ENCODE measurements around the gene MAN1A2.

The MAN1A2 gene

GRCh38 chr1:117481410-117481809, 114.2 kb downstream of the MAN1A2 start:
- Histone ChIP-seq H2AFZ (ENCODE audit: low read length) (no peak overlapping the region), H3K36me3 (replicated peaks; ENCODE audit: insufficient read depth, low read length) (no peaks in the 10 kb centered on the region), H3K9me3 (replicated peaks; ENCODE audit: insufficient read depth, low read length) (no peaks in the 10 kb centered on the region), H3K9me2 (replicated peaks; ENCODE audit: insufficient read depth, low read length) (no peaks in the 10 kb centered on the region), H3K4me2 (ENCODE audit: low read depth, low read length) (no peak overlapping the region), H3K9ac (ENCODE audit: low read length) (no peak overlapping the region), H3K27ac (ENCODE audit: low read length) (no peak overlapping the region), H3F3A (ENCODE audit: insufficient read depth, low read length) (no peaks in the 10 kb centered on the region), H4K20me1 (ENCODE audit: insufficient read depth, low read length) (no peaks in the 10 kb centered on the region), H3K4me1 (ENCODE audit: low read length) (no peaks in the 10 kb centered on the region), H3K27me3 (replicated peaks; ENCODE audit: insufficient read depth, low read length) (no peaks in the 10 kb centered on the region), H3K4me3 (ENCODE audit: low read length) (no peak overlapping the region), H3K79me2 (ENCODE audit: low read length) (no peaks in the 10 kb centered on the region)
- no peak for DNase-seq
- no peak for TF ChIP-seq CTCF (IDR thresholded peaks at IDR 0.05; ENCODE audit: low read length)
- TF ChIP-seq EZH2 (optimal IDR thresholded peaks at IDR 0.05; ENCODE audit: low read depth, low read length): no peak
- TF ChIP-seq EZH2phosphoT487 (IDR thresholded peaks at IDR 0.05; ENCODE audit: low read length): no peak

GRCh38 chr1:117493906-117494305, 126.7 kb downstream of the MAN1A2 start:
- H3K27ac ChIP-seq (ENCODE audit: low read length): no peak overlapping the region
- H3K4me1 ChIP-seq (ENCODE audit: low read length): no peaks in the 10 kb centered on the region
- DNase-seq: no peak
- H2AFZ ChIP-seq (ENCODE audit: low read length): no peak overlapping the region
- no peaks in the 10 kb centered on the region for H3K79me2 ChIP-seq (ENCODE audit: low read length)
- no peaks in the 10 kb centered on the region for H3K36me3 ChIP-seq (replicated peaks; ENCODE audit: insufficient read depth, low read length)
- no peaks in the 10 kb centered on the region for H4K20me1 ChIP-seq (ENCODE audit: insufficient read depth, low read length)
- H3K9me2 ChIP-seq (replicated peaks; ENCODE audit: insufficient read depth, low read length): no peaks in the 10 kb centered on the region
- no peaks in the 10 kb centered on the region for H3F3A ChIP-seq (ENCODE audit: insufficient read depth, low read length)
- no peak overlapping the region for H3K9ac ChIP-seq (ENCODE audit: low read length)
- H3K4me3 ChIP-seq (ENCODE audit: low read length): no peak overlapping the region
- H3K9me3 ChIP-seq (replicated peaks; ENCODE audit: insufficient read depth, low read length): no peaks in the 10 kb centered on the region
- no peak for TF ChIP-seq CTCF (IDR thresholded peaks at IDR 0.05; ENCODE audit: low read length)
- no peak for TF ChIP-seq EZH2 (optimal IDR thresholded peaks at IDR 0.05; ENCODE audit: low read depth, low read length)
- no peak for TF ChIP-seq EZH2phosphoT487 (IDR thresholded peaks at IDR 0.05; ENCODE audit: low read length)
- no peaks in the 10 kb centered on the region for H3K27me3 ChIP-seq (replicated peaks; ENCODE audit: insufficient read depth, low read length)
- no peak overlapping the region for H3K4me2 ChIP-seq (ENCODE audit: low read depth, low read length)

GRCh38 chr1:117495068-117495467, 127.8 kb downstream of the MAN1A2 start:
- Histone ChIP-seq H3F3A (ENCODE audit: insufficient read depth, low read length) (no peaks in the 10 kb centered on the region), H4K20me1 (ENCODE audit: insufficient read depth, low read length) (no peaks in the 10 kb centered on the region), H2AFZ (ENCODE audit: low read length) (no peak overlapping the region), H3K9ac (ENCODE audit: low read length) (no peak overlapping the region), H3K4me2 (ENCODE audit: low read depth, low read length) (no peak overlapping the region), H3K4me3 (ENCODE audit: low read length) (no peak overlapping the region), H3K27me3 (replicated peaks; ENCODE audit: insufficient read depth, low read length) (no peaks in the 10 kb centered on the region), H3K9me2 (replicated peaks; ENCODE audit: insufficient read depth, low read length) (no peaks in the 10 kb centered on the region), H3K79me2 (ENCODE audit: low read length) (no peaks in the 10 kb centered on the region), H3K9me3 (replicated peaks; ENCODE audit: insufficient read depth, low read length) (no peaks in the 10 kb centered on the region), H3K4me1 (ENCODE audit: low read length) (no peaks in the 10 kb centered on the region), H3K27ac (ENCODE audit: low read length) (no peak overlapping the region), H3K36me3 (replicated peaks; ENCODE audit: insufficient read depth, low read length) (no peaks in the 10 kb centered on the region)
- no peak for DNase-seq
- no peak for TF ChIP-seq EZH2phosphoT487 (IDR thresholded peaks at IDR 0.05; ENCODE audit: low read length)
- no peak for TF ChIP-seq EZH2 (optimal IDR thresholded peaks at IDR 0.05; ENCODE audit: low read depth, low read length)
- no peak for TF ChIP-seq CTCF (IDR thresholded peaks at IDR 0.05; ENCODE audit: low read length)

Measured in MM.1S (cell line).